Lung (tissue), 12 donors: ENCODE data around the gene FGA. TPM values are rescaled to one million over a fixed set of nuclear protein-coding genes. Genes with fewer than 3 reads are reported as not detected.

ENCODE experiments used
- ATAC-seq: fragments of 200-7000 bp; cut with Tn5 transposase; one replicate; pipeline ENCODE4 v1.9.1; 2020; ENCODE audit warnings: moderate number of reproducible peaks; ENCODE audit not compliant: insufficient read depth, low FRiP score
- DNase-seq, 3 donors: peaks; one replicate each; pipeline ENCODE4 v3.0.0-alpha.2; 2013 to 2017
- H3K27ac ChIP-seq, 2 donors: one replicate each; pipeline ENCODE4 v1.5.1; 2013; ENCODE audit warnings: mild to moderate bottlenecking in 2 of 2, moderate library complexity in 2 of 2, control low read depth in 1 of 2, inconsistent platforms in 1 of 2, low read depth in 1 of 2, low read length in 1 of 2
- H3K27me3 ChIP-seq, 3 donors: one replicate each; pipeline ENCODE4 v1.5.1; 2013; ENCODE audit warnings: low read length in 2 of 3; ENCODE audit not compliant: control insufficient read depth in 3 of 3, insufficient read depth in 3 of 3
- H3K36me3 ChIP-seq, 4 donors: one replicate each; pipeline ENCODE4 v1.5.1; 2013; ENCODE audit warnings: low read length in 4 of 4, mild to moderate bottlenecking in 1 of 4, moderate library complexity in 1 of 4; ENCODE audit not compliant: control insufficient read depth in 4 of 4, insufficient read depth in 4 of 4
- H3K4me1 ChIP-seq, 5 donors: one replicate each; pipeline ENCODE4 v1.5.1; 2013; ENCODE audit warnings: low read length in 5 of 5, mild to moderate bottlenecking in 2 of 5, moderate library complexity in 1 of 5; ENCODE audit not compliant: control insufficient read depth in 5 of 5, insufficient read depth in 5 of 5
- H3K4me3 ChIP-seq: one replicate; pipeline ENCODE4 v1.5.1; 2013; ENCODE audit warnings: mild to moderate bottlenecking, control low read depth, moderate library complexity
- H3K9ac ChIP-seq, 2 donors: one replicate each; pipeline ENCODE4 v1.5.1; 2013; ENCODE audit warnings: low read length in 2 of 2, control low read depth in 1 of 2; ENCODE audit not compliant: insufficient read depth in 1 of 2
- H3K9me3 ChIP-seq, 4 donors: one replicate each; pipeline ENCODE4 v1.5.1; 2013; ENCODE audit warnings: low read length in 3 of 4, mild to moderate bottlenecking in 1 of 4, moderate library complexity in 1 of 4; ENCODE audit not compliant: control insufficient read depth in 4 of 4, insufficient read depth in 3 of 4
- CTCF ChIP-seq: IDR thresholded peaks from 2 replicates; pipeline ENCODE4 v1.5.1; 2012; ENCODE audit warnings: mild to moderate bottlenecking; ENCODE audit errors: control extremely low read depth, extremely low read depth
- WGBS, 2 donors: extraction: QIAGEN DNeasy Blood & Tissue Kit; methylation state at CpG; one replicate each; pipeline ENCODE4 v1.1.7; 2013; 5-methylcytosine and 5-hydroxymethylcytosine counted together
- polyA plus RNA-seq, 2 donors: library from polyadenylated mRNA; stranded (reverse); fragments of 200-250 nt; gene quantifications; one replicate each; pipeline ENCODE4 v1.2.1, GENCODE V29; 2013
- total RNA-seq, 2 donors: library from RNA; depleted of rRNA in 1 of 2; stranded (reverse); fragments of >200 nt in 1 of 2; gene quantifications; one replicate each; pipeline ENCODE4 v1.2.1, GENCODE V29; 2014 to 2021
- donor health status: control.
- donor health status: control.
- donor health status: Bipolar disorder and iron deficiency.
- donor health status: healthy.
- donor health status: DM: yes; HTN: yes; CAD: no.

Gene FGA
- total and polyA plus RNA-seq, 4 donors: 1.4 to 56.1 (median 15.2) TPM

- no peak for TF ChIP-seq CTCF
- Histone ChIP-seq H3K36me3 (no peaks in the 10 kb centered on the region), H3K9me3 (no peaks in the 10 kb centered on the region), H3K9ac (no peak overlapping the region), H3K4me1 (no peaks in the 10 kb centered on the region), H3K27me3 (peaks cover 0 to 6% (median 0%) of the 10 kb centered on the region in 3 donors), H3K4me3 (no peak overlapping the region), H3K27ac (no peak overlapping the region)
- 83 to 93% methylated on average over 5 of the region's 5 CpGs for WGBS, 2 donors
- ATAC-seq (no peak), DNase-seq (no peak)
These were observed 23.8 kb downstream of the FGA start for GRCh38 chr4:154566639-154567204.

- Histone ChIP-seq H3K9ac (no peak overlapping the region), H3K27me3 (peaks cover 0 to 9% (median 0%) of the 10 kb centered on the region in 3 donors), H3K9me3 (no peaks in the 10 kb centered on the region), H3K4me3 (no peak overlapping the region), H3K4me1 (no peaks in the 10 kb centered on the region), H3K36me3 (no peaks in the 10 kb centered on the region), H3K27ac (no peak overlapping the region)
- WGBS, 2 donors: 89 to 90% methylated on average over 6 of the region's 6 CpGs
- ATAC-seq (no peak), DNase-seq (no peak)
- TF ChIP-seq CTCF: no peak
These were observed 24.8 kb downstream of the FGA start for GRCh38 chr4:154565704-154566103.

GRCh38 chr4:154564311-154564710, 26.2 kb downstream of the FGA start:
- 84 to 97% methylated on average over 1 of the region's 1 CpG for WGBS, 2 donors
- Histone ChIP-seq H3K4me3 (no peak overlapping the region), H3K9me3 (no peaks in the 10 kb centered on the region), H3K27ac (no peak overlapping the region), H3K4me1 (no peaks in the 10 kb centered on the region), H3K27me3 (peaks cover 0 to 9% (median 0%) of the 10 kb centered on the region in 3 donors), H3K36me3 (no peaks in the 10 kb centered on the region), H3K9ac (no peak overlapping the region)
- no peak for TF ChIP-seq CTCF
- no peak for ATAC-seq
- DNase-seq: no peak
